B cell (primary cell): ENCODE data around the gene TMEM185A. TPM values are rescaled to one million over a fixed set of nuclear protein-coding genes. Genes with fewer than 3 reads are reported as not detected.
"Not testable (repeated sequence)": the region's sequence is repeated elsewhere in the genome, so short reads cannot be mapped to it uniquely, and the experiment has no call there.

Source experiments
- ATAC-seq: fragments of 200-7000 bp; cut with Tn5 transposase; one replicate; pipeline ENCODE4 v1.10.0; 2021; ENCODE audit warnings: low read depth, mild to moderate bottlenecking, moderate number of reproducible peaks, moderate library complexity
- CTCF ChIA-PET: fragments of 350-600 bp; sonication (Branson Sonifier 250); formaldehyde crosslinking; loops from one replicate; lab custom pipeline; 2021; ENCODE audit warnings: antibody characterized with exemption, inconsistent platforms; lab: Charles Lee
- POLR2A ChIA-PET: fragments of 350-600 bp; sonication (Branson Sonifier 250); formaldehyde crosslinking; loops from one replicate; lab custom pipeline; 2021; ENCODE audit warnings: antibody characterized with exemption; lab: Charles Lee
- DNase-seq: peaks from one replicate; pipeline ENCODE4 v3.0.0; 2013
- H2AFZ ChIP-seq: 2 replicates; pipeline ENCODE4 v1.6.1; 2012; ENCODE audit warnings: mild to moderate bottlenecking, low read depth, low read length; ENCODE audit not compliant: insufficient read depth, poor library complexity, severe bottlenecking
- H3K27ac ChIP-seq, 2 donors: 1 replicate in 1 of 2; 2 replicates in 1 of 2; pipeline ENCODE4 v1.5.1; 2012 to 2013; ENCODE audit warnings: low read length in 2 of 2, mild to moderate bottlenecking in 2 of 2, moderate library complexity in 1 of 2
- H3K27me3 ChIP-seq, 4 experiments: fragments of 200-600 bp in 1 of 4; sonication (generic) in 1 of 4; replicated peaks in 1 of 4; 1 replicate in 2 of 4; 2 replicates in 2 of 4; pipeline versions ENCODE4 v1.6.1 to v1.7.0; 2013 to 2016; ENCODE audit warnings: low read length in 3 of 4, mild to moderate bottlenecking in 2 of 4, mixed read lengths in 1 of 4, moderate library complexity in 1 of 4; ENCODE audit not compliant: insufficient read depth in 4 of 4, control insufficient read depth in 3 of 4; ENCODE audit errors: control extremely low read depth in 1 of 4
- H3K36me3 ChIP-seq, 2 experiments: replicated peaks in 1 of 2; 1 replicate in 1 of 2; 2 replicates in 1 of 2; pipeline versions ENCODE4 v1.6.1 to v1.7.1; 2013; ENCODE audit warnings: low read length in 1 of 2; ENCODE audit not compliant: insufficient read depth in 2 of 2, control insufficient read depth in 1 of 2; ENCODE audit errors: control extremely low read depth in 1 of 2, extremely low read depth in 1 of 2
- H3K4me1 ChIP-seq, 2 donors: fragments of 200-600 bp in 1 of 2; sonication (generic) in 1 of 2; 1 replicate in 1 of 2; 2 replicates in 1 of 2; pipeline versions ENCODE4 v1.5.1 to v1.6.1; 2013 to 2017; ENCODE audit warnings: low read length in 2 of 2; ENCODE audit not compliant: control insufficient read depth in 2 of 2, insufficient read depth in 2 of 2
- H3K4me2 ChIP-seq: replicated peaks from 2 replicates; pipeline ENCODE3; 2012; ENCODE audit warnings: mild to moderate bottlenecking, low read depth, low read length; ENCODE audit not compliant: poor library complexity, severe bottlenecking
- H3K4me3 ChIP-seq, 5 experiments: fragments of 200-600 bp in 1 of 5; sonication (generic) in 1 of 5; 1 replicate in 3 of 5; 2 replicates in 2 of 5; pipeline versions ENCODE4 v1.5.1 to v1.7.0; 2011 to 2016; ENCODE audit warnings: low read length in 4 of 5, mild to moderate bottlenecking in 4 of 5, low read depth in 2 of 5, control low read depth in 1 of 5, moderate library complexity in 1 of 5; ENCODE audit not compliant: insufficient read depth in 1 of 5; ENCODE audit errors: control extremely low read depth in 1 of 5, extremely low read depth in 1 of 5
- H3K79me2 ChIP-seq: fragments of 200-600 bp; sonication (generic); one replicate; pipeline ENCODE4 v1.6.0; 2016; ENCODE audit warnings: low read length; ENCODE audit not compliant: control insufficient read depth, insufficient read depth
- H3K9ac ChIP-seq: fragments of 200-600 bp; sonication (generic); 2 replicates; pipeline ENCODE4 v1.6.1; 2017; ENCODE audit warnings: mild to moderate bottlenecking, low read length, moderate library complexity
- H3K9me3 ChIP-seq, 3 donors: one replicate each; pipeline versions ENCODE4 v1.6.1 to v1.7.1; 2013; ENCODE audit warnings: low read length in 2 of 3; ENCODE audit not compliant: control insufficient read depth in 2 of 3, insufficient read depth in 1 of 3; ENCODE audit errors: control extremely low read depth in 1 of 3
- H4K20me1 ChIP-seq: 2 replicates; pipeline ENCODE4 v1.6.0; 2012; ENCODE audit warnings: mild to moderate bottlenecking, low read length; ENCODE audit not compliant: insufficient read depth, control insufficient read depth, poor library complexity, severe bottlenecking
- H3K27ac Mint-ChIP-seq: one replicate; pipeline ENCODE4 v1.8.0; 2021; ENCODE audit warnings: mixed read lengths
- H3K27me3 Mint-ChIP-seq: one replicate; pipeline ENCODE4 v1.8.0; 2021; ENCODE audit warnings: mixed read lengths
- H3K4me1 Mint-ChIP-seq: one replicate; pipeline ENCODE4 v1.8.0; 2021; ENCODE audit warnings: mixed read lengths
- H3K4me3 Mint-ChIP-seq: one replicate; pipeline ENCODE4 v1.8.0; 2021; ENCODE audit warnings: mixed read lengths
- H3K9me3 Mint-ChIP-seq: one replicate; pipeline ENCODE4 v1.8.0; 2022; ENCODE audit warnings: mixed read lengths; ENCODE audit not compliant: insufficient read depth
- whole genome bisulfite sequencing: methylation state at CpG from one replicate; pipeline ENCODE4 v1.1.5; 2013; ENCODE audit warnings: missing lambda C conversion rate; ENCODE audit not compliant: insufficient coverage; 5-methylcytosine and 5-hydroxymethylcytosine counted together
- intact Hi-C: fragments of 100-400 bp; cut with micrococcal nuclease; formaldehyde crosslinking; loops from one replicate; pipeline ENCODE4 v1.10.0; 2022
- polyA plus RNA-seq: library from polyadenylated mRNA; depleted of rRNA; stranded (reverse); fragments of >200 nt; gene quantifications from 2 replicates; pipeline ENCODE4 v1.2.3, GENCODE V29; 2012
- total RNA-seq, 2 donors: library from RNA; stranded (reverse); fragments of 120-200 nt in 1 of 2; gene quantifications; 1 replicate in 1 of 2; 2 replicates in 1 of 2; pipeline versions ENCODE4 v1.2.3 to v1.2.4, GENCODE V29; 2013 to 2022

TMEM185A gene
- total and polyA plus RNA-seq, 2 donors (not counting 1 experiment from before 2014, with no cell fraction given) = 17.8 to 28.6 TPM

GRCh38 chrX:149675554-149675953, 44.0 kb upstream of the TMEM185A start:
- H3K9ac ChIP-seq, H3K4me1 ChIP-seq, CTCF ChIA-PET, H4K20me1 ChIP-seq, H3K27ac Mint-ChIP-seq, H3K27me3 ChIP-seq, H3K4me1 Mint-ChIP-seq, POLR2A ChIA-PET, DNase-seq, intact Hi-C loops, H3K4me2 ChIP-seq, H3K9me3 ChIP-seq, H2AFZ ChIP-seq, H3K27me3 Mint-ChIP-seq, H3K27ac ChIP-seq, H3K36me3 ChIP-seq, H3K9me3 Mint-ChIP-seq, H3K4me3 Mint-ChIP-seq, H3K4me3 ChIP-seq, ATAC-seq, H3K79me2 ChIP-seq: not testable (repeated sequence)
- no CpG with 5 or more reads among the region's 8 CpGs for WGBS

GRCh38 chrX:149675088-149675487, 43.5 kb upstream of the TMEM185A start:
- H2AFZ ChIP-seq, H3K4me1 ChIP-seq, H4K20me1 ChIP-seq, H3K9ac ChIP-seq, H3K27ac Mint-ChIP-seq, intact Hi-C loops, H3K4me2 ChIP-seq, H3K4me3 ChIP-seq, ATAC-seq, H3K9me3 ChIP-seq, H3K9me3 Mint-ChIP-seq, POLR2A ChIA-PET, H3K27ac ChIP-seq, H3K36me3 ChIP-seq, H3K79me2 ChIP-seq, CTCF ChIA-PET, H3K27me3 ChIP-seq, H3K4me1 Mint-ChIP-seq, H3K4me3 Mint-ChIP-seq, DNase-seq, H3K27me3 Mint-ChIP-seq: not testable (repeated sequence)
- no CpG with 5 or more reads among the region's 3 CpGs for WGBS

GRCh38 chrX:149660613-149661012, 29.0 kb upstream of the TMEM185A start:
- H3K36me3 ChIP-seq, H3K27me3 Mint-ChIP-seq, H3K79me2 ChIP-seq, H3K4me1 Mint-ChIP-seq, ATAC-seq, DNase-seq, H3K27ac ChIP-seq, POLR2A ChIA-PET, H3K9ac ChIP-seq, H4K20me1 ChIP-seq, H3K4me2 ChIP-seq, H3K4me3 ChIP-seq, H3K9me3 ChIP-seq, H3K4me1 ChIP-seq, intact Hi-C loops, H3K27me3 ChIP-seq, H3K27ac Mint-ChIP-seq, H3K4me3 Mint-ChIP-seq, H3K9me3 Mint-ChIP-seq, CTCF ChIA-PET, H2AFZ ChIP-seq: not testable (repeated sequence)
- no CpG with 5 or more reads among the region's 6 CpGs for WGBS

- intact Hi-C loops, POLR2A ChIA-PET, H3K9me3 Mint-ChIP-seq, H3K4me2 ChIP-seq, H3K4me1 ChIP-seq, H4K20me1 ChIP-seq, H3K4me1 Mint-ChIP-seq, H3K36me3 ChIP-seq, H3K4me3 ChIP-seq, H3K27ac Mint-ChIP-seq, H3K79me2 ChIP-seq, H3K27me3 ChIP-seq, H2AFZ ChIP-seq, H3K27ac ChIP-seq, ATAC-seq, H3K4me3 Mint-ChIP-seq, H3K27me3 Mint-ChIP-seq, H3K9me3 ChIP-seq, H3K9ac ChIP-seq, CTCF ChIA-PET, DNase-seq: not testable (repeated sequence)
- no CpG with 5 or more reads among the region's 5 CpGs for WGBS
Measured at GRCh38 chrX:149656260-149656884, 24.8 kb upstream of the TMEM185A start.
